HG03159 (cell line): ENCODE measurements around the gene ANKH.

Experiments
- ATAC-seq: cut with Tn5 transposase; IDR thresholded peaks from one replicate; pipeline ENCODE4 v1.9.1; 2021; ENCODE audit warnings: mild to moderate bottlenecking, moderate library complexity; ENCODE audit not compliant: unreplicated experiment

ANKH gene

GRCh38 chr5:14669975-14670374 lies 201.6 kb downstream of the ANKH start:
- no peak for ATAC-seq

GRCh38 chr5:14669415-14669814 lies 202.2 kb downstream of the ANKH start:
- ATAC-seq: no peak

GRCh38 chr5:14668181-14668591 lies 203.4 kb downstream of the ANKH start:
- no peak for ATAC-seq

GRCh38 chr5:14667770-14668169 lies 203.8 kb downstream of the ANKH start:
- no peak for ATAC-seq

GRCh38 chr5:14667290-14667689 lies 204.3 kb downstream of the ANKH start:
- no peak for ATAC-seq

- no peak for ATAC-seq
Observed at GRCh38 chr5:14666357-14666756, 205.2 kb downstream of the ANKH start.

- peak; percentile 49 for ATAC-seq
Observed at GRCh38 chr5:14665949-14666348, 205.6 kb downstream of the ANKH start.

GRCh38 chr5:14665101-14665822 lies 206.3 kb downstream of the ANKH start:
- ATAC-seq: no peak

- peak; percentile 67 for ATAC-seq
Observed at GRCh38 chr5:14664270-14665100, 207.1 kb downstream of the ANKH start, which contains the start of gene OTULIN. Gene OTULIN, plus strand, starts transcription at chr5:14664718. Its CDS starts 108 bp downstream, at chr5:14664826.

GRCh38 chr5:14663734-14664269 lies 207.8 kb downstream of the ANKH start:
- ATAC-seq: peak; percentile 28

GRCh38 chr5:14662721-14663260 lies 208.8 kb downstream of the ANKH start:
- no peak for ATAC-seq

- ATAC-seq: no peak
Observed at GRCh38 chr5:14660833-14661232, 210.7 kb downstream of the ANKH start.

GRCh38 chr5:14659821-14660607 lies 211.6 kb downstream of the ANKH start:
- ATAC-seq: no peak

- no peak for ATAC-seq
Observed at GRCh38 chr5:14656898-14657297, 214.7 kb downstream of the ANKH start.

- no peak for ATAC-seq
Observed at GRCh38 chr5:14655146-14655741, 216.3 kb downstream of the ANKH start.
